ENCODE data around the gene ISYNA1. TPM values are rescaled to one million over a fixed set of nuclear protein-coding genes. Genes with fewer than 3 reads are reported as not detected.

ISYNA1 gene
- total RNA-seq, 4 donors from 2014 or later: 5.3 to 26.4 (median 14.0) TPM

GRCh38 chr19:18425515-18426415 lies 12.2 kb downstream of the ISYNA1 start:
- no peak overlapping the region for H3K4me3 ChIP-seq
- no peaks in the 10 kb centered on the region for H3K36me3 ChIP-seq
- H3K27me3 ChIP-seq: no peaks in the 10 kb centered on the region
- no peaks in the 10 kb centered on the region for H3K9me3 ChIP-seq
- TF ChIP-seq POLR2A (IDR thresholded peaks at IDR 0.05) (no peak), CTCF (IDR thresholded peaks at IDR 0.05) (no peak)
- DNase-seq: peak in 1 of 3 donors; percentile 59
- peak overlapping the region in 3 of 4 donors; percentile 42 to 59 (median 45) for H3K27ac ChIP-seq
- H3K4me1 ChIP-seq: peaks cover 0 to 79% (median 35%) of the 10 kb centered on the region in 4 donors

GRCh38 chr19:18424890-18425514 lies 12.9 kb downstream of the ISYNA1 start:
- Histone ChIP-seq H3K4me1 (peaks cover 0 to 85% (median 33%) of the 10 kb centered on the region in 4 donors), H3K27ac (peak overlapping the region in 2 of 4 donors; percentile 45 to 59)

GRCh38 chr19:18424122-18424889 lies 13.6 kb downstream of the ISYNA1 start:
- no peaks in the 10 kb centered on the region for H3K9me3 ChIP-seq
- no peaks in the 10 kb centered on the region for H3K27me3 ChIP-seq
- TF ChIP-seq CTCF (IDR thresholded peaks at IDR 0.05) (no peak), POLR2A (IDR thresholded peaks at IDR 0.05) (no peak)
- H3K27ac ChIP-seq: peak overlapping the region in 2 of 4 donors; percentile 9 to 16
- DNase-seq: no peak
- H3K4me1 ChIP-seq: peaks cover 0 to 78% (median 29%) of the 10 kb centered on the region in 4 donors
- no peak overlapping the region for H3K4me3 ChIP-seq
- H3K36me3 ChIP-seq: no peaks in the 10 kb centered on the region

More at GRCh38 chr19:18424890-18425514, 12.9 kb downstream of the ISYNA1 start:
- Histone ChIP-seq H3K4me3 (no peak overlapping the region), H3K36me3 (no peaks in the 10 kb centered on the region), H3K9me3 (no peaks in the 10 kb centered on the region), H3K27me3 (no peaks in the 10 kb centered on the region)
- no peak for DNase-seq
- no peak for TF ChIP-seq POLR2A (IDR thresholded peaks at IDR 0.05)
- no peak for TF ChIP-seq CTCF (IDR thresholded peaks at IDR 0.05)

GRCh38 chr19:18423258-18424020 lies 14.5 kb downstream of the ISYNA1 start:
- no peak for TF ChIP-seq CTCF (IDR thresholded peaks at IDR 0.05)
- TF ChIP-seq POLR2A (IDR thresholded peaks at IDR 0.05): no peak
- Histone ChIP-seq H3K4me1 (peaks cover 6 to 75% (median 29%) of the 10 kb centered on the region in 4 donors), H3K27me3 (no peaks in the 10 kb centered on the region), H3K4me3 (no peak overlapping the region), H3K36me3 (no peaks in the 10 kb centered on the region), H3K9me3 (no peaks in the 10 kb centered on the region), H3K27ac (peak overlapping the region in 3 of 4 donors; percentile 9 to 64 (median 16))
- no peak for DNase-seq

Data from Peyer's patch (tissue), 4 donors.